COLO668 (cell line): ENCODE data around the gene TOMT.

Source experiments
- DNase-seq: peaks from one replicate; lab custom pipeline; 2025; ENCODE audit not compliant: unreplicated experiment; lab: John Stamatoyannopoulos, UW

TOMT gene

DNA sequence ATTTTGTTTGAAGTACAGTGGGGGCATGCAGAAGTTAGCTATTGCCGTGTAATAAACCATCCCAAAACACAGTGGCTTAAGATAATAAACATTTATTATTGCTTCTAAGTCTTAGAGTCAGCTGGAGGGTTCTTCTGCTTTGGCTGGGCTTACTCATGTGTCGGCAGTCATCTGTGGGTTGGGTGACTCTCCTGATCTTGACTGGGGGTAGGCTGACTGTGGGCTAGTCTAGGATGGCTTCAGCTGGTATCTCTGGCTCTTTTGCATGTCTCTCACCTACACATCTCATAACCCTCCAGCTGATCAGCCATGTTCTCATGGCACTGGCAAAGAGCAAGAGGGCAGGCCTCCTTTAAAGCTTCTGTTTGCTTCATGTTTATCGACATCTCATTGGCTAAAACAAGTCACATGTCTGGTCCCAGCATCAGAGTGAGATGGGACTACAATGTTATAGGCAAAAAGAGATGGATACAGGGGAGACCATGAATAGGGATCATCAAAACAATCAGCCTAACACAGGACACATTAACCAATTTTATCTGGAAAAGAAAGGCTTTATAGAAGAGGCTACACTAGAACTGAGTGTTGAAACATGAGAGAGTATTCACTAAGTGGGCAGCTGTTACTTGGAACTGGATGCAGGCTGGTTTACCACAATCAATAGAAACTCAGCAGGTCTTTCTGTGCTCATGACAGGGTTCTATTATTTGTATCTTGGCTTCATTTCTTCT is 19.9 kb upstream of the TOMT start:
- DNase-seq, result no peak

DNA sequence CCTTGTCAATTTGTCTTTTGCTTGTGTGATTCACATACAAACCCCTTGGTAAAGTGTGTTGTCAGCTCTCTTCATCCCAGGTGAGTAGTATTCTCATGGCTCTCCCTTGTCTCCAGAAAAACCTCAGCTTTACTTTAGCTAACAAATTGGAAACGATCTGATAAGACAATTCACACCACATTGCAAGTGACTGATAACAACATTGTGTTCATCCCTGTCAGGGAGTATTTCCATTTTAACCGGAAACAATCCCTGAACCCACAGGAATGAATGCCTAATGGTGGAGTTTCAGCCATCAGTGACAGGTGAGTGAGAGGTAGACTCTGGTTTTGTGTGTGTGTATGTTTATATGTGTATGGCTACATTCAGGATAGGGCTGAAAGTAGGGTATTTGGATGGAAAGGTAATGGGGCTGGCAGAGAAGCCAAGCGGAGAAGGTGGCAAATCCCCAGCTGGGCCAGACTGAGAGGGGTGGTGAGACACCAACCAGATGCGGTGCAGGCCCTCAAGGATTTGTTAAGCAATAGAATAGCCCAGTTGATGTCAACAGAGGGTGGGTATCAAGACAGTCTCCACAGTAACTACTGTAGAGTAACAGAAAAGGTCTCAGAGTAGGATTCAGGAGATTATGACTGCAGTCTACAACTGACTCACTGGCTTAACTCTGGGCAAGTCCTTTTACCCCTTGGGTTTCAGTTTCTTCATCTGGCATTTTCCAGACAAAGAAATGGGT is 17.5 kb upstream of the TOMT start:
- no peak for DNase-seq

DNA sequence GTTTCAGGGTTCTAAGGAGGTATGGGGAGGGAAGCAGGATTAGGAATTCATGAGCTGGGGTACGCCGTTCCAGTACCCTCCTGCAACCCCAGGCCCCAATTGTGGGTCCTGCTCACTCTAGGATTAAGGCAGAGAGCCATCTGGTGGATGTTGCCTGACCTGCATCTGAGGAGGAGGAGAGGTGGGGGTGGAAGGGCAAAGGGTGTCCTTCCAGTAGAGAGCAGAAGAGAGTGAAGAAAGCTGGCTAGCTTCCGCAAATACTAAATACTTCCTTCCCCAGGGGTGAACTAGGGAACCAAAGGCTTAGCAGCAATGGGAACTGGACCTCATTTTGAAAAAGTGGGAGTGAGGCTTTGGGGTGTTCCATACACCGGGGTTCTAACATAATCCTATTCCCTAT is 14.4 kb upstream of the TOMT start:
- peak; percentile 21 for DNase-seq

DNA sequence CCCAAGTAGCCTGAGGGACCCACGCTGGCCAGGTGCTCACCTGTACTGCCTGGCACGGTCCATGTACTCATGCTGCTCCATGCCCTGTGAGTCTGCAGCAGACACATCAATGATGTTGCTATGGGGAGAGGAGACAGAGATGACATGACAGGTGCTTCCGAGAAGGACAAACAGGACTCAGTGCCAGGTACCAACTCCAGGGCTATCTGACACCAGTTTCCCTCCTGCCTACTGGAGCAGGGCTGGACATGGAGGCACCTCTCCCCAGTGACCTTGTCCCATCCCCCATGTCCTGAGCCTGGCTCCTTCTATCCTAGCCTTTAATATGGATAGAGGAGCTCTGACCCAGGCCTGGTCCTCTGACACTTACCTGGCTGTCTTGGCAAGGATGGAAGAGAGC is 7.0 kb upstream of the TOMT start:
- DNase-seq, result no peak

DNA sequence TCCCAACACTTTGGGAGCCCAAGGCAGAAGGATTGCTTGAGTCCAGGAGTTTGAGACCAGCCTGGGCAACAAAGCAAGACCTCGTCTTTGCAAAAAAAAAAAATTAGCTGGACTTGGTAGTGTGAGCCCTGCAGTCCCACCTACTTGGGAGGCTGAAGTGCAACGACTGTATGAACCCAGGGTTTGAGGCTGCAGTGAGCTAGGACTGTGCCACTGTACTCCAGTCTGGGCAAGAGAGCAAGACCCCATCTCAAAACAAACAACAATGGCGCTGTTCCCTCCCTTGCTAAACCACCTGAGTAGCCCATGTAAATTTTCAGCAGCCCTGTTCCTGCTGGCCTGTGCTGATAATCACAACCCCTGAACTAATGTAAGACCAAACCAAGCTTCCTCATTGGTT is 5.7 kb upstream of the TOMT start:
- DNase-seq, result no peak

DNA sequence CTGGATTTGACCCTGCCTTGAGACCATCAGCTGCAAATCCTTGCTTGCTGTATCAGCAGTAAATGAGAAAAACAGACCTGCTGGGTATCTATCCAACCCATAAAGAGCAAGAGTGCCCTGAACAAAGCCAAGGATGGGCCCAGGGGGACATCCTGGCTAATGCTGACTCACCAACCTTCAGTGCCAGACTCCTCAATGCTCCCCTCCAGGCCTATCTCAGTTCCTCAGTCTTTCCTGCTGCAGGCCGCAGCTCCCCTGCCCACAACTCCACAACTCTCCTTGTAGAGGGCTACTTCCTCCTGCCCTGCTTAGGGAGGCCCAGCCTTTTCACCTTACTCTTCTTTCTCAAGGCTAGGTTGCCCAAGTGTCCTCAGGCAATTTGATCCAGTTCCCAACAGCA is 5.3 kb upstream of the TOMT start:
- DNase-seq, result no peak

DNA sequence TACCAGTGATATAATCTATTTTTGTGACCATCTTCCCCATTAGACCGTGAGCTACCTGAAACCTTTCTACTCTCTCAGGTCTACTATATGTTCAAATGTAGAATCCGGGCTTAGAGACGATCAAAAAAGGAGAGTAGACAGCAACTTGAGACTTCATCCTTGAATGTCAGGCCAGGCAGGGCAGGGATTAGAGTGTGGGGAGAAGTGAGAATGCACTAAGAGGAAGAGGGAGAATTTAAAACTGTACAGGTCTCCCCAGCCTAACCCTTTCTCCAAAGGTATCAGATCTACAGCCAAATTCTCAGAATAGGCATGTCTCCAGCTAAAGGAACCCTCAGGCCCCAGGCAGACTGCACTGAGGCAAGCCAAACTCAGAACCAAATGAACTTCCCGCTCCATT is 3.6 kb upstream of the TOMT start:
- no peak for DNase-seq

DNA sequence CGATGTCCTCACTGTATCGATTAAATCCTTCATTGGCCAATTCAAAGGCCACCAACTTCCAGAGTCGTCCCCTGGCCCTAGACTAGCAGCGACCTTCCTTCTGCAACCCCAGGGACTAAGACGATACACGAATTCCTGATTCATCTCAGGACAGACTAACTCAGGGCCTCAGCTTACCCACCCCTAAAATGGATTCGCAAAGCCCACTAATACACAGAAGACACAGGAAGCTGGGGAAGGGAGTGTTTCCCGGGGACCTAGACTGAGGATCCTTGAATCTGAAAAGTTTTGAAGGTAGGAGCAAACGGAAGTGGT is 3.1 kb upstream of the TOMT start:
- DNase-seq, result no peak

DNA sequence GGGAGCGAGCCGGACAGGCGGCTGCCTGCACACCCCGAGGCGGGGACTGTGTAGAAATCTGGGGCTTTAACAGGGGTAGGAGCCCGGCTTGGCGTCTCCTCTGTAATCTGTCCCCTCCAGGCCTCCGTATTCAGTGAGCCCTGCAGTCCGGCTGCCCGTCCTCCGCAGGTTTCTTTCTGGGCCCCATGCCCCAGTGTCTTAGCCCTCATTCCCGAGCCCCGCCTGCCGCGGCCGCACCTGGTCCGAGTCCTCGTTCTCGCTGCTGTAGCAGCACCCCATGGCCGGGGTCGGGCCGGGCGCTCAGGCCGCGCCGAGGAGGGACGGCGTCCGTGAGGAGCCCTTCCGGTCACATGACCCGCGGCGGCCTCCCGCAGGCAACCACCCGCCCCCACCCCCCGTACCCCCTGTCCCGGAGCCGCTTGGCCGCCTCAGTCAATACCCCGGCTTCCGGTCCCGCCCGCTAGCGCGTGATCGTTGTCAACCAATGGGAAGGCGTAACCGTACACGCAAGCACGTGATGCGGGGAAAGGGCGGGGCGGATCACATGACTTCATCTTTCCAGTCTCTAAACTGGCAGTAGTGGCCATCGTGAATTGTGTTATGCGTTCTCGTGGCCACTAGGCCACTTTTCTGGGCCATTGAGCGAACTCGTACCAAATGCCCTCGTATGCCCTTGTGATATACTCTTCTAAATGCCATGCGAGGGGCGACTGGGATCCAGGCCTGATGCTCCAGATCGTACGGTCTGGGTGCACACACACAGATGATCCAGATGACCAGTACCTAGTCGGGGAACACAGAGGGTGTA is 2.6 kb upstream of the TOMT start, which contains the start of gene LAMTOR1:
Gene LAMTOR1 (minus strand): TSS at position 352 of the 808 bp plus-strand sequence. CDS start 73 bp downstream, at position 279.
- DNase-seq, result peak; percentile 97

DNA sequence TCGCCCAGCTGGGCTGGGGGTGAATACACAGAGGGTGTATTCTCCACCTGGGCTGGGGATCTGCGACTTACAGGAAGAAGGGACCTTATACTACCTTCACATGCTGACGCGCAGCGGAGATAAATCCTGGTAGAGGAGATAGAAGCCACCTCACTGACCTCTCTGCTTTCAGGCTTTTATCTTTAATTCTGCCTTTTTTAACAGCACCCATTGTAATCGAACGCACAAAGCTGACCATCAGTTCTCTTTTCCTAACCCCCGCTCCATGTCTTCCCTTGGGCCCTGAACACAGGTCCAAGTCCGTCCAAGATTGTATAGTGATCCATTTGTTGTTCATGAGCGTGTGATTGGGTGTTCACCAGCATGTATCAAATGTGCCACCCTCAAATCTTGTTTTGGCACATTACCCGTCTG is 2.0 kb upstream of the TOMT start:
- no peak for DNase-seq

DNA sequence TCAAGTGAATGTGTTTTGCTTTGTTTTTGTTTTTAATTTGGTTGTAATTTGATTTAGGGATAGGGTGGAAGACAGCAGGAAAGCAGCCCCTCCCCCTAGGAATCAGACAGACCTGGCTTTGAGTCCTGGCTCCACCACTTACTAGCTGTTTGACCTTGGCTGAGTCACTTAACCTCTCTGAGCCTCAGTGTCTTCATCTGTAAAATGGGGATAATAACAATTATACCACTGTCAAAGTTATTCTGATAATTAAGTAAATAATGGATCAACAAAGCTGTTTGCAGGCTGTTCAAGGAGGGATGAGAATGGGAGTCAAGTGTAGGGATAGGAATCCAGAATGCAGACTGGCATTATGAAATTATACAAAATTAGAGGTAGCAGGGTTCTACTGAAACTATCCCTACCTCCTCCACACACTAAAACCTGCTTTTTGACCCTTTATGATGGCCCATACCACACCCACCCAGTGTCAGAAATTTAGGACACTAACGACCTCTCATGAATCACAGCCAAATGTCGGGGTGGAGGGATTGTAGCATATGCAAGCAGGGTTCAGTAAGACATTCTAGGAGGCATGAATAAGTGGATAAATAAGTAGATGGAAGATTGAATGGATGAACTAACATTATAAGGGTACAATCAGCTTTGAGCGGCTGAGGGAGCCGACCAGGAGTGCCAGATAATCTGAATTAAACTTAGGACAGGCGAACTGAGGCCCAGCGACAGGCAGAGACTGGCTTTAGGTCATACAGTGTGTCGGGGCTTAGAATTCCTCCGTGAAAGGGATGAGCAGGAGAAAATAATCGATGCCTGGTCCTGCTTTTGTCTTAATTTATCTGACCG is 5.8 kb downstream of the TOMT start:
- DNase-seq, result no peak

DNA sequence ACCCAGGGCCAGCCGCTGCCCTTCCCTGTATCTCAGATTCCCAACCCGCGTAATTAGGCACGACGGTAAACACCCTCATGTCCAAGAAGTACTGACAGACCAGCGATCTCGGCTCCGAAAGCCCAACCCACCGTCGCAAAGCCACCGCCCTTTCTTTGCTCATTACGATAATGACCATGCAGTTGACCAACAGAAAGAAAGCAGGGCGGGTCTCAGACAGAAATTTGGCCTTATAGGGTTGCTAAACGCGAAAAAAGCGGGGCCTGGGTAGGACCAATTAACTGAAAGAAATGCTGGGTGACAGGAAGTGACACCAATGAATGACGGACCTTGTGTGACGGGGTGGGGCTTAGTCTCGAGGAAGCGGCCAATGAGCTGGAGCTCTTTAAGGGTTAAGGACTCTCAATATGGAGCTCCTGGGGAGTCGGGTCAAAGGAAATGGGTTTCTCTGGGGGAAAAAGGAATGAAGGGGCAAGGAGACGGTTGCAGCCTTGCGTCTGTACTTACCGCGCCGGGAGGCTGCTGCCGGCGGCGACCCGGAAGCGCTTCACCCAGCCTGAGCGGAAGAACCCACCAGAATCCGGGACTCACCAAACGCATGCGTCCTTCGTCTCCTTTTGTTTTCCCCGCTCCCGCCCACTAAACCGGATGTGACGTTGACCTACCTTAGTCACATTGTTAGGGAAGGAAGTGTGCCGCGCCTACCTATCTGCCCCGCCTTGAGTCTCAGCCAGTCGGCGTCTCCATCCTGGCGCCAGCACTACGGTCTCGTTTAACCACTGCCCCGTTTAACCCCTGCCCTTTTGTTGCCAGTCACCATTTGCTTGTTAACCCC is 6.6 kb downstream of the TOMT start, which contains the start of gene ANAPC15:
Gene ANAPC15 (minus strand): TSS at position 553 of the 835 bp plus-strand sequence. CDS start 1,419 bp downstream, outside the sequence.
- peak; percentile 93 for DNase-seq

DNA sequence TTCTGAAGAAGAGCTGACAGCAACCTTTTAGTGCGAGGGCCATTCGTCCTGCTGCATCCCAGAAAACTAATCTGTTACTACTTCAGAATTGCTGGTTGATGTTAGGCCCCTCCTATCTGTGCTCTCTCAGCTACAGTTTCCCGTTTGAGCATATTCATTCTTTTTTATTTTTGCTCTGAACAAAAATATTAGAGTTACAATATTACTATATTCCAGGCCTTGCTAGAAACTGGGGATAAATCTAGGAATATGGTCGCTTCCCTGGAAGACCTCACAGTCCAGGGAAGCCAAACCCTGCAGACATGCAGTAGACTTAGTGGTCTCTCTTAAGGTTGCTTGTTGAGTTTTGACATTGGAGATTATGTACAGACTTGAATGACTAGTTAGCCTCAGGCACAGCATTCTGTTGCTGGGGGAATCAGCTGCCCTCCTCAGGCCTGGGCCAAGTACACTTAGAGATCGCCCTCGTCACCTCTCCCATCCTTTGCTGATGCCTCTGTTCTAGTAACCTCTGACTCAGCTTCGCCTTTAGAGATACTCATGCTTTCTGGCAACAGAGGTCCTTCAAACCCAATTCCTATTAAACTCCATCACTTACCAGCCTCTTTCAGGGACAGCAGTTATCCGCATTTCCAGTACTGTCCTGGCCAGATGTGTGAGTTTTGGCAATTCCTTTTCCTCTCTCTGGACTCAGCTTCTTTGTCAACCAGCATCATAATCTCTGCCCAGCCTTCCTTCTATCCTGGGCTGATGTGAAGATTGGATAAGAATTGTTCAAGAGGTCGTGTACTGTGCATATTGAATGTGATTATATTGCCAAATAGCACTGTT is 7.5 kb downstream of the TOMT start:
- DNase-seq, result no peak

DNA sequence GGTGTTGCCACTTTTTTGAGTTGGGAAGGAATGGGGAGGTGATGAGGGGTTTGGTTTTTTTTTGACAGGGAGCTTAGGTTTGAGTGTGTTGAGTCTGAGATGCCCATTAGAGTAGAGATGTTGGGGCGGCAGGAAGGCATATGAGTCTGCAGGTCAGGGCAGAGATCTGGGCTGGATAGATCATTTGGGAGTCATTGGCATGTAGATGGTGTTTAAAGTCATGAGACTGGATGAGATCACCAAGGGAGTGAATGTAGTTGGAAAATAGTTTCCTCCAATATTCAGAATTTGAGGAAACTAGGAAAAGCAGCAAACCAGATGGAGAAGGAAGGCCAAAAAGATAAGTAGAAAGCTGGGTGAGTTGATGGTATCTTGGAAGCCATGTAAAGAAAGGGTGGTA is 8.8 kb downstream of the TOMT start:
- no peak for DNase-seq

DNA sequence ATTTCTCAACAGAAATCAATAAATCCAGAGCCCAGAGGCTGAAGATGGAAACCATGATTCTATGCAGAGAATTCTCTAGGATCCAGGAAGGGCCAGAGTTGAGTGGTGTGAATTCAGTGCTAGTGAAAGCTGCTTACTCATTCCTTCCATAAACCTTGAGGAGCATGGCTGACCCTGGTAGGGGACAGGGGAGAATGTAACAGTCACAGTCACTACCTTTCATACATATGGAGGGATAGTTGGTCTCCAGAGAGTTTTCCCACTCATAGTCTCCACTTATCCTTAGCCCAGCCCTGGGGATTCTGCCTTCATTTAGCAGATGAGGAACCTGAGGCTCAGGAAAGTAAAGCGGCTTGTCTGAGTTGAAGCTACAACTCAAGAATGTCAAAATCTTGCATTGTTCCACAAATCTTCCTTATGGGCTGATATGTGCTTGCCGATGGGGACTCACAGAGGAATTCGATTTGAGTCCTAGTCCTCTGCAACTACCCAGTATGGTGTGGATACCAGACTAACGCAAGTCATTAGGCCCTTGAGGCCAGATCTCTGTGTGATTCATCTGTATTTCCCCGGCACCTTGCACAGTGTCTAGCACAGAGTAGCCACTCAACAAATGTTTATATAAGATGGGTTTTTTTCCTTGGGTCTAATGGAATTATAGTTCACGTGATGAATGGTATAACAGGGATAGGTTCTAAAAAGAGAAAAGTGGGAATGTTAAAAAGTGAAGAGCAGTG is 10.5 kb downstream of the TOMT start:
- DNase-seq, result no peak

DNA sequence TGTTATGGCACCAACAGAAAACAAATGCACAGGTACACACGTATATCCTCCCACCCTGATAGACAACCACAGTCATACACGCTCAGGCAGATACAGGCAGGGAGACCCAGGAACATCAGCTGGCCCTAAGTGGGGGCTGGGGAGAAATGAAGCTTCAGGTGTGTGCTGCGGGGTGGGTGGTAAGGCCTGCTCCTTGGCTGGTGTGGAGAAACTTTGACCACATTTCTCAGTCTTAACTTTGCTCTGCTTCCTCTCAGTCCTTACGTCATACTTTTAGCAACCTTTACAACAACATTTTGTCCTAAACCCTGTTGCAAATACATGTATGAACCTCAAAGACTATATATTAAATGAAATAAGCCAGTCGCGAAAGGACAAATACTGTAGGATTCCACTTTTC is 13.5 kb downstream of the TOMT start:
- DNase-seq, result no peak

DNA sequence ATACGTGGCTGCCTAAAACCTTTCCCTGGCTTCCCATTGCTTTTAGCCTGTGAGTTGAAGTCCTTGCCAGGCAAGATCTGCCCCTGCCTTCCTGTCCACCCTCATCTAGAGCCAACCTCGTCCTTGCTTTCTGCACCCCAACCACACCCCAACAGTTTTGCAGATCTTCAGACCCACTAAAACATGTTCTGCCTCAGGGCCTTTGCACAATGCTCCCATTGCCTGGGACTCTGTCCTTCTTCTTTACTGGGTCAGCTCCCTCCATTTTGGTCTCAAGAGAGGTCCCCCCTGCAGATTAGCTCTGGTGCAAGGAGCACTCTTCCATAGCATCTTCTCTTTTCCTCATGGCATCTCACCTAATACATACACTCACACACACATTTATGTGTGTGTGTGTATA is 15.2 kb downstream of the TOMT start:
- DNase-seq, result no peak

DNA sequence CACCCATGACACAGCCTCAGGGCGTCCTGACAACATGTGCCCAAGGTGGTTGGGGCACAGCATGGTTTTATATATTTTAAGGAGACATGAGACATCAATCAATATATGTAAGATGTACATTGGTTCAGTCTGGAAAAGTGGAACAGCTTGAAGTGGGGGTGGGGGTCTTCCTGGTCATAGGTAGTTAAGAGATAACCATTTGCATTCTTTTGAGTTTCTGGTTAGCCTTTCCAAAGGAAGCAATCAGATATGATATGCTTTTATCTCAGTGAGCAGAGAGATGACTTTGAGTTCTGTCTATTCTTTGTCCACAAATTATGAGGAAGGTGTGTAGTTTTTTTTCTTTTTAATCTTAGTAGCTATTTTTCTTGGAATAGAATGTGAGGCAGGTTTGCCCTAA is 16.9 kb downstream of the TOMT start:
- DNase-seq, result no peak
